GM19455 (cell line): ENCODE data around the gene BFSP2.
A peak's percentile ranks its signal among the peaks of the same experiment; 100 is the strongest.
"Not testable (repeated sequence)": the region's sequence is repeated elsewhere in the genome, so short reads cannot be mapped to it uniquely, and the experiment has no call there.

Experiments used
- ATAC-seq: cut with Tn5 transposase; IDR thresholded peaks from one replicate; pipeline ENCODE4 v1.9.1; 2021; ENCODE audit not compliant: unreplicated experiment

The BFSP2 gene

DNA sequence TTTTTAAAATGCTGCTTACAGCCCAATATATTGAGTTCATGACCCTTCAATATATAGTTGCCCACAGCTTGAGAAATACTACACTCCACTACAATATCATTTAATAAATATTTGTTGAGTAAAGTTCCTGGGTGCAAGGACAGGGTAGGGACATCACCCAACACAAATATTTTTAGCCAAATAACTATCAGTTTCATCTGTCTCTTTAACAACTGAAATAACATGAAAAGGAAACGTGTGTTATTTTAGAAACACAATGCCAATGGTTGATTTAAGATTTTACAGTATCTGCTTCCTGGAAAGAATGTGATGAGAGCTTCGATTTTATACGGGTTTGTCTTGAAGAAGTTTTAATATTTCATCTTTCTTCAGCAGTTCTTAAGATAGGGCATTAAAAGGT lies 106.0 kb downstream of the BFSP2 start:
- peak; percentile 44 for ATAC-seq

DNA sequence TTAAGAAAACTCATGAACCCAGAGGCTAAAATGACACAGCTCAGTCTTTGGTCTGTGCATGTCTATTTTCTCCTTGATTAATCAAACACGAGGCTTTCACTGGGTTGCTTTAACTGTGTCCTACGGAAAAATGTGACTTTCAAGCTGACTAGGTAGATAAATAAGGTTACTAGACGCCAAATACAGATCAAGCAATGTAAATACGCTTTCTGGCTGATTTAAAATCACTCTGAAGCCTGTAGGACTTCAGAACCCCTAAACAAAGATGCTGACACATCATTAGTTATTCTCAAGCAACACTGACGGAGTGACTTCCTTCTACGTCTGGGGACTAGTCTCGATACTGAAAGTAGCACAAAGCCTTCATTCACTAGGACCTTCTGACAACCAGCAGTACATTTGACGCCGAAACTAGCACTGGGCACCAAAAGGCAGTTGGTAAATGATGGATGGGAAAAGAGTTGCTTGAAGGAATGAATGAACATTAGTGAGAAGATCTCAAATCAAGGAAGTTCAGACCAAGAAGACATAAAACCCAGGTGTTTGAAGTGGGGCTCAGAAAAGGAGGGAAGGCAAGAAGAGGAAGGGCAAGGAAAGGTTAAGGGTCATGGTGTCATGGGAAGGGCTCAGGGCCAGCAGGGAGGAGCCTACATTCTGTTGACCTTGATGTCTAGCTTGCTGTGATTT lies 106.5 kb downstream of the BFSP2 start:
- ATAC-seq: peak; percentile 97

DNA sequence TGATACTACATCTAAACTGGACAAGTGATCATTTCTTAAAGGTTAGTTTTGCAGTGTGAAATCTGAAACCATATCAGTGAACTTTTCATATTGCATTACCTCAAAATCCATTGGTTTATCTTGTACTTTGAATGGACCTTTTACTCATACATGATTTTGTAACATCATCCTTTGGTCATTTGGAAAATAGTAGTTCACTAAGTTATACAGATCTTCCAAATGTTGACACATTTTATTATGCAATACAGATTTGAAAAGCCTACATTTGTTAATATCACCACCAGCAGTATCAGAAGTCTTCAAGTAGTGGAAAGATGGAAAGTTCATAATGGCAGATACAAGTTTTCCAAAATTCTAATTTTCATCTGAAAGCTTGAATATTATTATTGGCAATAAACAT lies 109.6 kb downstream of the BFSP2 start:
- ATAC-seq: no peak

DNA sequence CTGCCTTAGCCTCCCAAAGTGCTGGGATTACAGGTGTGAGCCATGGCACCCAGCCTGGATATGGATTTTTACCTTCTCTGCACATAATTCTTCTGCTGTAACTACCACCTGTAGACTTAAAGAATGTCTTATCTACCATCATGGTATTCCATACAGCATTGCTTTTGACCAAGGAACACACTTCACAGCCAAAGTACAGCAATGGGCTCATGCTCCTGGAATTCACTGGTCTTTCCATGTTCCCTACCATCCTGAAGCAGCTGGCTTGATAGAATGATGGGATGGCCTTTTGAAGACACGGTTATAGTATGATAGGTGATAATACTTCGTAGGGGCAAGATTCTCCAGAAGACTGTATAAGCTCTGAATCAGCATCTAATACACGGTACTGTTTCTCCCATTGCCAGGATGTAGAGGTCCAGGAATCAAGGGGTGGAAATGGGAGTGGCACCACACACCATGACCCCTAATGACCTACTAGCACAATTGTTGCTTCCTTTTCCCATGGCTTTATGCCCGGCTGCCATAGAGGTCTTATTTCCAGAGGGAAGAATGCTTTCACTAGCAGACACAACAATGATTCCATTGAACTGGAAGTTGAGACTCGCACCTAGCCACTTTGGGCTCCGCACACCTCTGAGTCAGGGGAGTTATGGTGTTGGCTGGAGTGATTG lies 112.7 kb downstream of the BFSP2 start:
- no peak for ATAC-seq

DNA sequence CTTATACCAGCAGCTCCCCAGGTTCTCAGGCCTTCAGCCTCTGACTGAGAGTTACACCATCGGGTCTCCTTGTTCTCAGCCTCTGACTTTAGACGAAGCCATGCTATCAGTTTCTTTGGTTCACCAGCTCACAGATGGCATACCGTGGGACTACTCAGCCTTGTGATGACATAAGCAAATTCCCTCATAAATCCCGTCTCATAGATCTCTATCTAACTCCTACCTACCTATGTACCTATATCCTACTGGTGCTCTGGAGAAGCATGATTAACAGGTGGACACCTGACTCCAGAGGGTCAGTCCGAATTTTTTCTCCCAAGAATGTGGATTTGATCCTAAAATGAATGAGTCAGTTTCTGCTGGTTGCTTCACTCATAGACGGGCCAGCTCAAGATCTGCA lies 114.6 kb downstream of the BFSP2 start:
- ATAC-seq: no peak

DNA sequence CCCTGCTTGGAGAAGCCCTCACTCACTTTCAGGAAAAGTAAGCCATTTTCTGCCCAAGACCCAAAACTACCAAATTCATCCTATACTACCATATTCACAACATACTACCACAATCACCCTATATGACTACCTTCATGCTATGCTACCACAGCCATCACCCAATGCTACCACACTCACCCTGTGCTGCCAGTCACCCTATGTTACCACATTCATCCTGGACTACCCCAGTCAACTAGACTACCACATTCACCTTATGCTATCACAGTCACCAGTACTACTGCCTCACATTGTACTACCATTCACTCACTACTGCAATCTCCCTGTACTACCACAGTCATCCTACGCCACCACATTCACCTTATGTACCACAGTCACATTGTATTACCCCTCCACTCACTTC lies 115.3 kb downstream of the BFSP2 start:
- no peak for ATAC-seq

DNA sequence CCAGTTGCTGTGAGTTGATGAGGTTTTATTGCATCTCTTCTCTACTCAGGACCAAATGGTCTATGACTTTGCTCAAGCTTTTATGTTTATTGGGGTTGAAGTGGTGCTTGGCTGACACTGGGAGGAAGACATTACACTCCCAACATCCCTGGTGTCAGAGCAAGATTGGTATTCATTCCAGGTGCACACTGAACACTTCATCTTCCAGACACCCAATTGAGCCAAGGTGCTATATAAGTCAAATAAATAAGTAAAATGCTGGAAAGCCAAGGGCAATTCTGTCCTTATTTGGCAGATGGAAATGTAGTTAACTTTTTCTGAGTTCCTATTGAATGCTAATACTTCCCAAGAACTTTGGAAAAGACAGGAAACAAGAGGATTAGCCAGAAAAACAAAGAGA lies 120.4 kb downstream of the BFSP2 start:
- ATAC-seq: no peak

DNA sequence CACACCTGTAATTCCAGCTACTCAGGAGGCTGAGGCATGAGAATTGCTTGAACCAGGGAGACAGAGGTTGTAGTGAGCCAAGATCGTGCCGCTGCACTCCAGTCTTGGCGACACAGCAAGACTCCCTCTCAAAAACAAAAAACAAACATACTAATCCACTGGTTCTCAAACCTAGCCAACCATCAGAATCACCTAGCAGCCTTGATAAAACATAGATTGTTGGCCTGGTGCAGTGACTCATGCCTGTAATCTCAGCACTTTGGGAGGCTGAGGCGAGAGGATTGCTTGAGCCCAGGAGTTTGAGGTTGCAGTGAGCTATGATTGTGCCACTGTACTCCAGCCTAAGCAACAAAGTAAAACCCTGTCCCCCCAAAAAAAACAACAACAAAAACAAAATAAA lies 121.1 kb downstream of the BFSP2 start:
- not testable (repeated sequence) for ATAC-seq

DNA sequence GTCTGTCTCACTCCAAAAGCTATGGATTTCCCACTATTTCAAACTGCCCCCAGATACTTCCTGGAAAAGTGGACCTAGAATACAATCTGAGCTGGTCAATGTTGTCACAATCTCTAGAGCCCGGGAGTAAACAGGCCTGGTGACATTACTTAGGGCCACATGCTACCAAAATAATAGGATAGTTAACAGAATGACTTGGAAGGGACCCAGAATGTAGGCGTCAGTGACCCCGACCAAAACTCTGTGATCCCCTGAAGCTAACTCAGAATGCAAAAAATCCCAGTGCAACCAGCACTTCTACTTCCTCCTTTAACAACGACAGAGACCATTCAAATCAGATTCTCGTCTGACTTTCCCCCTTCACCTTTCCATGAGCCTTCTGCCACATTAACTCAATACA lies 122.1 kb downstream of the BFSP2 start:
- no peak for ATAC-seq

DNA sequence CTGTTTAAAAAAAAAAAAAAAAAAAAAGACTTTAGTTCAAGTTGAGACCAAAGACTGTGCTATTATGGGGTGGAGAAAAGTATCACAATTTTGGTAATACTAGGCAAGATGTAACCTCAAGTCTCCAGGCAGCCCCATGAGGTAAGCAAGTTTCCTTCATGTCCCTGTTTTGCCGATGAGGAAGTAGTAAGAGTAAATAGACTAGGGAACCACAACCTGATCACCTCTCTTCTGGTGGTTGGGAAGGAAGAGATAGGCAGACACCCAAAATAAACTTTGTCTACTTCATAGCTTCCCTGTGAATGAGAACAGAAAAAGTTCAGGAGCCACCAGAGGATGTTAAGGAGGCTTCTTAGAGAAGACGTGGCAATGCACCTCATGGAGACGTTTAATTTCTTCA lies 123.9 kb downstream of the BFSP2 start:
- ATAC-seq: not testable (repeated sequence)
